Subcutaneous abdominal adipose tissue (tissue), 5 donors: ENCODE measurements around the gene FMO2.
A peak's percentile ranks its signal among the peaks of the same experiment; 100 is the strongest.

Experiments used
- H3K27ac ChIP-seq: one replicate; pipeline ENCODE4 v1.7.0; 2013; ENCODE audit warnings: low read depth, mild to moderate bottlenecking, inconsistent platforms, low read length, moderate library complexity
- H3K27me3 ChIP-seq, 5 donors: one replicate each; pipeline ENCODE4 v1.7.0; 2013; ENCODE audit warnings: low read length in 5 of 5, inconsistent platforms in 1 of 5; ENCODE audit not compliant: control insufficient read depth in 5 of 5, insufficient read depth in 4 of 5
- H3K36me3 ChIP-seq, 5 donors: one replicate each; pipeline ENCODE4 v1.7.0; 2013; ENCODE audit warnings: low read length in 5 of 5; ENCODE audit not compliant: control insufficient read depth in 5 of 5, insufficient read depth in 5 of 5
- H3K4me1 ChIP-seq, 5 donors: one replicate each; pipeline ENCODE4 v1.7.0; 2013; ENCODE audit warnings: low read length in 5 of 5, mild to moderate bottlenecking in 3 of 5, moderate library complexity in 1 of 5; ENCODE audit not compliant: control insufficient read depth in 5 of 5, insufficient read depth in 5 of 5
- H3K4me3 ChIP-seq, 5 donors: one replicate each; pipeline ENCODE4 v1.7.0; 2013; ENCODE audit warnings: low read length in 5 of 5, low read depth in 1 of 5
- H3K9ac ChIP-seq, 5 donors: one replicate each; pipeline ENCODE4 v1.7.0; 2013; ENCODE audit warnings: low read length in 5 of 5, mild to moderate bottlenecking in 4 of 5, moderate library complexity in 3 of 5
- H3K9me3 ChIP-seq, 5 donors: one replicate each; pipeline ENCODE4 v1.7.0; 2013; ENCODE audit warnings: low read length in 5 of 5; ENCODE audit not compliant: control insufficient read depth in 5 of 5
- donor health status: healthy.
- donor health status: healthy.
- donor health status: healthy.
- donor health status: healthy.
- donor health status: healthy.

FMO2 gene

DNA sequence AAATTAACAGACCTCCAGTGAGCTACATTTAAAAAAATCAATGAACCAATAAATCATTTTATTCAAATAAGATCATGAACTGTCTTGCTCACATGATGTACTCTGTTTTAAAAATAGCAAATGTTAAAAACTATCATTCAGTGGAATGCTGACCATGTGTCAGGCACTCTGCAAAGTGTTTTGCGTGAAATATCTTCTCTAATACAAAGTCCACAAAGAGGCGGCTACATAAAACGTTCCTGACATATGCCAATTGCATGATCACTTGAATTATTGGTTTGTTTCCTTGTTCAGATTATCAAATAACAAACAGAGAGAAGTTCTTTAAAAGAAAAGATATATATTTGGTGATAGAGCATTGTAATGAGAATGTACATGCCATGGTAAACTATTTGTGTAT lies 10.7 kb downstream of the FMO2 start:
- no peak overlapping the region for H3K9ac ChIP-seq
- no peaks in the 10 kb centered on the region for H3K9me3 ChIP-seq
- H3K4me1 ChIP-seq: peaks cover 2 to 46% (median 33%) of the 10 kb centered on the region in 5 donors
- no peaks in the 10 kb centered on the region for H3K27me3 ChIP-seq
- no peak overlapping the region for H3K4me3 ChIP-seq
- H3K36me3 ChIP-seq: peaks cover 33 to 47% (median 42%) of the 10 kb centered on the region in 5 donors
- H3K27ac ChIP-seq: peak overlapping the region; percentile 76

DNA sequence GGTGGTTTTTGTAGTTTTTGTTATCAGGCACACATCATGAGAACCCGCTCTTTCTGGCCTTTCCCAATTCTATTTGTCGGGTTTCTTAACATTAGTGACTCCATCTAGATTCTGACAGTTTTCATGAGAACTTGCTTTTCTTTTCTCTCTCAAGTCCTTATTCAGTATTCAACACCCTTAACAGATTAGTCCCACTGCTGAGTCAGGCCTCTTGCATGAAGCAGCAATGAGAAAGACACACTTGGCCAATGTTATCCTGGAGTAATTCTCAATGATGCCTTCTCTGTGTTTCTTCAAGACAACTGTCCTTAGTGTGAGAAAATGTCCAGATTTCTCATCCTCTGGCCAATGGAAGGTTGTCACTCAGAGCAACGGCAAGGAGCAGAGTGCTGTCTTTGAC lies 11.3 kb downstream of the FMO2 start:
- H3K9ac ChIP-seq: no peak overlapping the region
- no peaks in the 10 kb centered on the region for H3K9me3 ChIP-seq
- peak overlapping the region; percentile 20 for H3K27ac ChIP-seq
- H3K4me1 ChIP-seq: peaks cover 2 to 45% (median 29%) of the 10 kb centered on the region in 5 donors
- no peak overlapping the region for H3K4me3 ChIP-seq
- no peaks in the 10 kb centered on the region for H3K27me3 ChIP-seq
- peaks cover 38 to 52% (median 46%) of the 10 kb centered on the region in 5 donors for H3K36me3 ChIP-seq

DNA sequence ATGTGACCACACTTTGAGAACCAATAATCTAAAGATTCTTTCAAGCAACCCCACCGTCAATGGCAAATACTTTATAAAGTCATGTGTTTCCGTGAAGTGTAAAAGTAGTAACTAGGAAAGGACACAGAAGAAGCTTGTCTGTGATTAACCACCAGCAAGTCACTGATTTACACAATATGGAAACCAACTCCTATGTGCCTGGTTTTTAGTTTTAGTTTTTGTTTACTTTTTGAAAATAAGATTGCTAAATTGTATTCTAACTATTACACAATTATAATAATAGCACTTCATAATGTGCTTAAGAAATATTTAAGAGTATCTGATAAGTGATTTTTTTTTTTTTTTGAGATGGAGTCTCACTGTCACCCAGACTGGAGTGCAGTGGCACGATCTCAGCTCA lies 13.0 kb downstream of the FMO2 start:
- Histone ChIP-seq H3K9ac (no peak overlapping the region), H3K4me3 (no peak overlapping the region), H3K27ac (no peak overlapping the region), H3K9me3 (no peaks in the 10 kb centered on the region), H3K27me3 (no peaks in the 10 kb centered on the region), H3K36me3 (peaks cover 46 to 67% (median 60%) of the 10 kb centered on the region in 5 donors), H3K4me1 (peaks cover 2 to 32% (median 18%) of the 10 kb centered on the region in 5 donors)

DNA sequence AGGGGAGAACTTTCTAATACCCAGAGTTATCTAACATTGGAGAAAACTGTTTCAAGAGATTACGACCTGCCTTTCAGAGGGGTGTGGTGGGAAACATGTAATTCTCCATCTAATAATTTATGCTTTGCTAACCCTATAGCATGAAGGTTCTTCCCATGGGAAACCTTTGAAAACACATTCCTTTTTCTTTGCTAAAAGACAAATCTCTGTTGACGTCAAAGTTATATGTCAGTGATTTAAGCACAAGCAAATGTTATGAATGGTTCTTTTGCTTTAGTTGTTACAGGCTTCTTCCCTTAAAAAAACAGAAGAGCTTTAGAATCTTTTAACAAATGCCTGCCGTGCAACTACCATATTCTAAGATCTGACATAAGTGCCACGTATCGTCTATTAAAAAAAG lies 19.2 kb downstream of the FMO2 start:
- H3K27me3 ChIP-seq: no peaks in the 10 kb centered on the region
- no peak overlapping the region for H3K9ac ChIP-seq
- no peak overlapping the region for H3K27ac ChIP-seq
- peaks cover 47 to 94% (median 71%) of the 10 kb centered on the region in 5 donors for H3K36me3 ChIP-seq
- H3K9me3 ChIP-seq: no peaks in the 10 kb centered on the region
- no peak overlapping the region for H3K4me3 ChIP-seq
- H3K4me1 ChIP-seq: peaks cover 0 to 18% (median 13%) of the 10 kb centered on the region in 5 donors

DNA sequence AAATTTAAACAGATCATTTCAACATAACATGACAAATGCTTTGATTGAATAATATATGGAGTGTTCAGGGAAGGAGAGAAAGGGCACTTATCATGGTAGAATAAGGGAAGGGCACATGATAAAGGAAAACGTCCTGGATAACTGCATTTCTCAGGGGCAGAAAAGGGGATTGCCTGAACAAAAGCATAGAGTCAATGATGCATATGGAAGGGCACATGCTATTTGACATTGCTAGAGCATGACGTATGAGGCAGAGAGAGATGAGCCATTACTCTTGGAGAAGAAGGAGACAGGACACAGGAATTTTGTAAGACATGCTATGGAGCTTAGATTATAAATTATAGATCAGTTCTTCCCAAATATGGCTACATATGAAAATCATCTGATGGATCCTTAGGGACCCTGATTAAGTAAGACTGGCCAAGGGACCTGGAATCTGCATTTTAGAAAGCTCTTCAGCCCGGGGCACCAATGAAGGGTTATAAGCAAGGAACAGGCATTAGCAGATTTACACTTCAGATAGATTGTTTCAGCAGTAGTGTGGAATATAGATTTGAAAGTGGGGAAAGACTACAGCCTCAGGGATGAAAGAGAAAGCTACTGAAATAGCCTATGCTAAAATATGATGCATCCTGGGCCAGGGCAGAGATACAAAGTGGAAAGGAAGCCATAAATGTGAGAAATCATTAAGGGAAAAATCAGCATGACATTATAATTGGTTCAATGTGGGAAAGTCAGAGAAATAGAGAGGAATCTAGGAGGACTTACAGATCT lies 21.3 kb downstream of the FMO2 start:
- Histone ChIP-seq H3K27ac (peak overlapping the region; percentile 66), H3K36me3 (peaks cover 27 to 73% (median 56%) of the 10 kb centered on the region in 5 donors)

DNA sequence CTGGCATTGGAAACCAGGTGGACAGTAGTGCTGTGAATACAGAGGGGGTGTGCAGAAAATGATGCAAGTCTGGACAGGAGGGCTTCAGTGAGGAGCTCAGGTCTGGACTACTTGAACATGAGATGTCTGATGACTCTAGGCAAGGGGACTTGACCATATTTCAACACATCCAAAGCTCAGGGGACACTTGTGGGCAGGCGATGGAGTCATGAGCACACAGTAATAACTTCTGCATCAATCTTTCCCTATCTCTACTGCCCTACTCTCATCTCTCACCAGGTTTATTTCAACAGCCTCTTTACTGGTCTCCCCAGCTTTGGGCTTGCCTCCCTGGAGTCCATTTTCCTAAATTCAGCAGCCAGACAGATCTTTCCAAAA lies 21.9 kb downstream of the FMO2 start:
- peak overlapping the region; percentile 72 for H3K27ac ChIP-seq
- H3K27me3 ChIP-seq: no peaks in the 10 kb centered on the region
- no peak overlapping the region for H3K9ac ChIP-seq
- H3K36me3 ChIP-seq: peaks cover 22 to 68% (median 50%) of the 10 kb centered on the region in 5 donors
- H3K9me3 ChIP-seq: no peaks in the 10 kb centered on the region
- peaks cover 0 to 33% (median 28%) of the 10 kb centered on the region in 5 donors for H3K4me1 ChIP-seq
- no peak overlapping the region for H3K4me3 ChIP-seq

More for the DNA sequence above, 21.3 kb downstream of the FMO2 start:
- no peaks in the 10 kb centered on the region for H3K27me3 ChIP-seq
- no peak overlapping the region for H3K9ac ChIP-seq
- peaks cover 0 to 35% (median 28%) of the 10 kb centered on the region in 5 donors for H3K4me1 ChIP-seq
- H3K4me3 ChIP-seq: no peak overlapping the region
- H3K9me3 ChIP-seq: no peaks in the 10 kb centered on the region

DNA sequence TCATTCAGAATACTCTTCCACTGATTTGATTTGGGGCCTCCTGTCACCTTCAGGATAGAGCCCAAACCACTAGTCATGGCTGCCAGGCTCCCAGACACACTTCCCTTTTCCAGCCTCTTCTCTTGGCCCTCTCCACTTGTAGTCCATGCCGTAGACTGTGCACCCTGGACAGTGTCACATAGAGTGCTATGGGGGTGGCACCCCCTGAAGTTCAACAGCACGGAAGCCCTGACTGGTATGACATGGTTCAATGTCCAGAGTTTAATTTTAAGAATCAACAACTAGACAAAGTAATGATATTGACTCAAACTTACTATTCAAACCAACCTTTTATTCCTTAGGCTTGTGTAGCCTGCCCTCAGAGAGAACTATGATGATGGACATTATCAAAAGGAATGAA lies 22.3 kb downstream of the FMO2 start:
- Histone ChIP-seq H3K27ac (peak overlapping the region; percentile 72), H3K4me1 (peaks cover 0 to 33% (median 28%) of the 10 kb centered on the region in 5 donors), H3K9ac (peak overlapping the region in 1 of 5 donors; percentile 14), H3K4me3 (no peak overlapping the region), H3K36me3 (peaks cover 22 to 64% (median 46%) of the 10 kb centered on the region in 5 donors), H3K9me3 (no peaks in the 10 kb centered on the region), H3K27me3 (no peaks in the 10 kb centered on the region)

DNA sequence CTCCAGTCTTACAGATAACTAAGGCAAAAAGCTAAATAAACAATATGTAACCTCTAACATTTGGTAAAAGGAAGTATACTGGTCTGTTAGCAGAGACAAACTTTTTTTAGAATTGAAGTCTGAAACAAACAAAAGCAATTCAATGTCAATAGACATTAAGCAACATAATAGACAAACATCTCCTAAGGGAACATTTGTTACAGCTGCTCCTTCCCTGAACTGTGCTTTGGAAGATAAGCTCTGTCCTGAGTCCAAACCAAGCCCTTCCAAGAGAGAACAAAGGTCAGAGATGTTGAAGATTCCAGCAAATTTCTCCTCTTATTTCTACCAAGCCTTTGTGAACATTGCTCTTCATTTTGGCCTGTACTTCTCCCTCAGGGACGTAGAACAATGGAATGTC lies 25.3 kb downstream of the FMO2 start:
- Histone ChIP-seq H3K36me3 (peaks cover 7 to 34% (median 23%) of the 10 kb centered on the region in 5 donors), H3K4me1 (peaks cover 0 to 44% (median 33%) of the 10 kb centered on the region in 5 donors), H3K9me3 (no peaks in the 10 kb centered on the region), H3K27me3 (no peaks in the 10 kb centered on the region), H3K9ac (no peak overlapping the region), H3K4me3 (no peak overlapping the region), H3K27ac (peak overlapping the region; percentile 72)

DNA sequence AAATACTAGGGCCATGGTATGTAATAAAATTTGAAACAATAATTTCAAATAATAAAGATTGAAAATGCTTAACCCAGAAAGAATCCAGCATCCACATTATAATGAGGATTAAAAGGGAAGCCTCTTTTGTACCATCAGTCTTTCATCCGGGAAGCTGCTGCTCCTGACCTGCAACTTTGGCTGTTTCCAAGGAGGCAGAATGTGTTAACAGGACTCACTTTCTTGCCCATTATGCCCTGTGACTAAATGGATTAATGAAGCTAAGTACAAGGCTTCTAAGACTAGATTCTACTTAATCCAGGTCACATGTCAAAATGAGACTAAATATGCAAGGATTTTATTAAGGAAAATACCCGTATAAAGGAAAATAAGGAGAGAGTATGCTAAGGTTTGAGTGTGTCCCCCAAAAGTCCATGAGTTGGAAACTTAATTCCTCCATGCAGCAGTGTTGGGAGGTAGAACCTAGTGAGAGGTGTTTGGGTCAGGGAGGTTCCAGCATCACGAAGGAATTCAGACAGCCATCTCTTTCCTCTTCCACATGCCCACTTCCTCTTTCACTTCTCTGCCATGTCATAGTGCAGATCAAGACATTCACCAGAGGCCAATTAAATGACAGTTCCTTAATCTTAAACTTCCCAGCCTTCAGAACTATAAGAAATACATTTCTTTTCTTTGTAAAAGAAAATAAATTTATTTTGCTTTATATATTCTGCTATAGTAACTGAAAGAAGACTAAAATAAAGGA lies 27.7 kb downstream of the FMO2 start:
- Histone ChIP-seq H3K27me3 (no peaks in the 10 kb centered on the region), H3K4me1 (peaks cover 0 to 33% (median 19%) of the 10 kb centered on the region in 5 donors), H3K9ac (no peak overlapping the region), H3K36me3 (peaks cover 2 to 13% (median 10%) of the 10 kb centered on the region in 5 donors), H3K27ac (peak overlapping the region; percentile 0), H3K9me3 (no peaks in the 10 kb centered on the region), H3K4me3 (no peak overlapping the region)
